ENCODE data around the gene MYBPC2.
"Not testable (repeated sequence)": the region's sequence is repeated elsewhere in the genome, so short reads cannot be mapped to it uniquely, and the experiment has no call there.

GRCh38 chr19:50390295-50390694 is 42.4 kb upstream of the MYBPC2 start:
- TF ChIP-seq CTCF (conservative IDR thresholded peaks at IDR 0.05; ENCODE audit: low read depth, low read length); RAD21 (IDR thresholded peaks at IDR 0.05; ENCODE audit: low read length); ELK1 (IDR thresholded peaks at IDR 0.05; ENCODE audit: borderline replicate concordance, low read depth, low read length); BHLHE40 (IDR thresholded peaks at IDR 0.05; ENCODE audit: low read depth, low read length); SMC3 (IDR thresholded peaks at IDR 0.05; ENCODE audit: low read depth, low read length); POLR2A (IDR thresholded peaks at IDR 0.05; ENCODE audit: low read depth, low read length); CEBPB (IDR thresholded peaks at IDR 0.05; ENCODE audit: low read depth, low read length); MXI1 (IDR thresholded peaks at IDR 0.05; ENCODE audit: borderline replicate concordance, low read depth, low read length): not testable (repeated sequence)
